Prostate gland (tissue), 2 donors: ENCODE data around the gene CCDC136. TPM values are rescaled to one million over a fixed set of nuclear protein-coding genes. Genes with fewer than 3 reads are reported as not detected.

Experiments
- DNase-seq: peaks from one replicate; pipeline ENCODE4 v3.0.0-alpha.2; 2019; ENCODE audit warnings: low spot score
- H3K27ac ChIP-seq, 2 donors: fragments of 200-600 bp; sonication (generic); 2 replicates each; pipeline ENCODE4 v1.5.1; 2017 to 2019
- H3K27me3 ChIP-seq: fragments of 200-600 bp; sonication (generic); replicated peaks from 2 replicates; pipeline ENCODE4 v1.5.1; 2019; ENCODE audit not compliant: insufficient read depth
- H3K36me3 ChIP-seq, 2 donors: fragments of 200-600 bp; sonication (generic); 1 replicate in 1 of 2; 2 replicates in 1 of 2; pipeline versions ENCODE4 v1.5.1 to v1.8.1; 2017 to 2019
- H3K4me1 ChIP-seq: fragments of 200-600 bp; sonication (generic); replicated peaks from 2 replicates; pipeline ENCODE4 v1.5.1; 2019
- H3K4me3 ChIP-seq, 2 donors: fragments of 200-600 bp; sonication (generic); 2 replicates each; pipeline ENCODE4 v1.5.1; 2017 to 2019
- H3K9me3 ChIP-seq: fragments of 200-600 bp; sonication (generic); 2 replicates; pipeline ENCODE4 v1.5.1; 2017
- POLR2A ChIP-seq: fragments of 450-650 bp; IDR thresholded peaks from one replicate; pipeline ENCODE4 v1.6.1; 2016; ENCODE audit warnings: antibody characterized with exemption, mild to moderate bottlenecking
- POLR2AphosphoS5 ChIP-seq: sonication (generic); formaldehyde crosslinking; IDR thresholded peaks from one replicate; pipeline ENCODE4 v1.6.1; 2017; ENCODE audit warnings: antibody characterized with exemption
- WGBS: methylation state at CpG from one replicate; pipeline ENCODE4 v1.1.5; 2018; 5-methylcytosine and 5-hydroxymethylcytosine counted together
- intact Hi-C: fragments of 100-400 bp; cut with DNase I; formaldehyde crosslinking; loops from one replicate; pipeline ENCODE4 v1.14.2; 2022
- total RNA-seq, 2 donors: library from RNA; depleted of rRNA; stranded (reverse); fragments of >200 nt; gene quantifications; one replicate each; pipeline ENCODE4 v1.1.0, GENCODE V29; 2016
- TF ChIP-seq, protein P1 (sequence below), 4 experiments: fragments of 200-600 bp in 2 of 4; fragments of 450-650 bp in 2 of 4; sonication (generic) in 2 of 4; IDR thresholded peaks; 1 replicate in 3 of 4; 2 replicates in 1 of 4; pipeline ENCODE4 v1.5.1; 2016 to 2019; ENCODE audit warnings: antibody characterized with exemption in 4 of 4, mild to moderate bottlenecking in 2 of 4, moderate library complexity in 2 of 4

The CCDC136 gene
- total RNA-seq, 2 donors from 2014 or later: 11.7 to 61.2 TPM

GRCh38 chr7:128770233-128770632 lies 21.5 kb upstream of the CCDC136 start:
- 57% methylated on average over 2 of the region's 2 CpGs for WGBS

GRCh38 chr7:128773604-128774003 lies 18.2 kb upstream of the CCDC136 start:
- TF ChIP-seq POLR2A (no peak), POLR2AphosphoS5 (no peak)
- TF ChIP-seq, protein P1, sequence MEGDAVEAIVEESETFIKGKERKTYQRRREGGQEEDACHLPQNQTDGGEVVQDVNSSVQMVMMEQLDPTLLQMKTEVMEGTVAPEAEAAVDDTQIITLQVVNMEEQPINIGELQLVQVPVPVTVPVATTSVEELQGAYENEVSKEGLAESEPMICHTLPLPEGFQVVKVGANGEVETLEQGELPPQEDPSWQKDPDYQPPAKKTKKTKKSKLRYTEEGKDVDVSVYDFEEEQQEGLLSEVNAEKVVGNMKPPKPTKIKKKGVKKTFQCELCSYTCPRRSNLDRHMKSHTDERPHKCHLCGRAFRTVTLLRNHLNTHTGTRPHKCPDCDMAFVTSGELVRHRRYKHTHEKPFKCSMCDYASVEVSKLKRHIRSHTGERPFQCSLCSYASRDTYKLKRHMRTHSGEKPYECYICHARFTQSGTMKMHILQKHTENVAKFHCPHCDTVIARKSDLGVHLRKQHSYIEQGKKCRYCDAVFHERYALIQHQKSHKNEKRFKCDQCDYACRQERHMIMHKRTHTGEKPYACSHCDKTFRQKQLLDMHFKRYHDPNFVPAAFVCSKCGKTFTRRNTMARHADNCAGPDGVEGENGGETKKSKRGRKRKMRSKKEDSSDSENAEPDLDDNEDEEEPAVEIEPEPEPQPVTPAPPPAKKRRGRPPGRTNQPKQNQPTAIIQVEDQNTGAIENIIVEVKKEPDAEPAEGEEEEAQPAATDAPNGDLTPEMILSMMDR (IDR thresholded peaks at IDR 0.05): no peak
- intact Hi-C loops: no loop called here
- 98% methylated on average over 12 of the region's 12 CpGs for WGBS

More at GRCh38 chr7:128770233-128770632, 21.5 kb upstream of the CCDC136 start:
- intact Hi-C loops: no loop called here
- Histone ChIP-seq H3K9me3 (no peaks in the 10 kb centered on the region), H3K27me3 (no peaks in the 10 kb centered on the region), H3K4me1 (peaks cover 3% of the 10 kb centered on the region), H3K27ac (no peak overlapping the region), H3K36me3 (no peaks in the 10 kb centered on the region), H3K4me3 (no peak overlapping the region)
- DNase-seq: no peak
- no peak for TF ChIP-seq POLR2A

GRCh38 chr7:128774029-128774689 lies 17.6 kb upstream of the CCDC136 start:
- intact Hi-C loops: no loop called here
- H3K36me3 ChIP-seq: no peaks in the 10 kb centered on the region
- H3K4me3 ChIP-seq: no peak overlapping the region
- no peaks in the 10 kb centered on the region for H3K9me3 ChIP-seq
- H3K27ac ChIP-seq: no peak overlapping the region
- no peaks in the 10 kb centered on the region for H3K27me3 ChIP-seq
- DNase-seq: no peak
- peaks cover 3% of the 10 kb centered on the region for H3K4me1 ChIP-seq
- TF ChIP-seq POLR2A (no peak), POLR2AphosphoS5 (no peak)
- TF ChIP-seq, protein P1 (IDR thresholded peaks at IDR 0.05): no peak
- WGBS: 88% methylated on average over 13 of the region's 13 CpGs

More at GRCh38 chr7:128773604-128774003, 18.2 kb upstream of the CCDC136 start:
- Histone ChIP-seq H3K27me3 (no peaks in the 10 kb centered on the region), H3K4me3 (no peak overlapping the region), H3K9me3 (no peaks in the 10 kb centered on the region), H3K36me3 (no peaks in the 10 kb centered on the region), H3K4me1 (peaks cover 3% of the 10 kb centered on the region), H3K27ac (no peak overlapping the region)
- no peak for DNase-seq

DNA sequence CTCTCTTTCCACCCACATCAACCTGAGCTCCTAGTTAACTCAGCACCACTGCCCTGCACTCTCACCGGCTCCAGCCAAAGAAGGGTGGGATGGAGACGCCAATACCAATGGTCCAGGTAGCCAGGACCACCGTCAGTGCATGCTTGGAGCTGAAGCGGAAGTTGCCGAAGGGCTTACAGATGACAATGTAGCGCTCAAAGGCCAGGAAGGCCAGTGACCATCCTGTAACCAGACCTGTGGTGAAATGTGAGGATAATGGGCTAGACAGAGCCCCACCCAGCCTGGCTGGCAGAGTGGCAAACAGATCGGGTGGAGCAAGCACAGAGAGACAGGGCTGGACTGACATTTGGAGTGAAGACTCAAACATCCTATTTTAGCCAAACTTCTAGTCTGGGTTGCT lies 16.8 kb upstream of the CCDC136 start:
- TF ChIP-seq POLR2A: no peak
- TF ChIP-seq POLR2AphosphoS5: no peak
- TF ChIP-seq, protein P1 (IDR thresholded peaks at IDR 0.05): no peak
- Histone ChIP-seq H3K9me3 (no peaks in the 10 kb centered on the region), H3K27me3 (no peaks in the 10 kb centered on the region), H3K36me3 (no peaks in the 10 kb centered on the region), H3K27ac (no peak overlapping the region), H3K4me1 (peaks cover 3% of the 10 kb centered on the region), H3K4me3 (no peak overlapping the region)
- no peak for DNase-seq
- WGBS: 93% methylated on average over 7 of the region's 7 CpGs
- intact Hi-C loops: no loop called here

DNA sequence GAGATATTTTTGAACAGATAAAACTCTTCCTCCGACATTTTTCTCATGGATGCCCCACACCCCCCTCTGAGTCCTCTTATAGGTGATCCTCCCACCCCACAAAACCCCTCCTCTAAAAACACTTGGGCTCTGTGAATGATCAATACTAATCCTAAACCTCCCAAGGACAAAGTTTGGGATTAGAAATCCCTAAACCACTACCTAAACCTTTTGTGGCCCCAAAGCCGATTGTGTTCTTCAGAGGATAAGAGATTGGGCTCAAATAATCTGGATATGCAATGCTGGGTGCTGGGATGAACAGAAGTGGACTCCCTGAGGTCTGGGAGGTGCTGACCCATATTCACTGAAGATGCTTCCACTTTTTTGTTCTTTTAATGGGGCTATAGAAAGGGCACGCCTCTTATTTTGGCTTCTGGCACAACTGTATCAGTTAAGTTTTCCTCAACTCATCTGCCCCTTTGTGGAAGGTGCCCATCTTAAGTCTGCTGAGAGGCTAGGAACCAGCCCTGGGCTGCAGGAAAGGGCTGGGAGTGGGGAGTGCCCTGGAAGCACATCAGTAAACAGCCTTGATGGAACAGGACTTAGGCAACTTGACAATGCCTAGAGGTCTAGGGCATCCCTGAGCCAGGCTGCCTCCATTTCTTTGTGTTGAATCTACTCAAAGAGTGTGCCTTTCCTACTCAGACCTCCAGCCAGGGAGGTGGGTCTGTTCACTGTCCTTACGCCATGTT lies 15.9 kb upstream of the CCDC136 start, which contains the start of gene OPN1SW:
Gene OPN1SW (minus strand): TSS at position 51 of the 731 bp plus-strand sequence. CDS start 13 bp downstream, at position 38.
- no peak within 1 kb of the TSS for H3K27ac ChIP-seq
- peaks cover 3% of the 10 kb centered on the region for H3K4me1 ChIP-seq
- WGBS: 96% methylated on average over 4 of the region's 4 CpGs
- no peaks in the 10 kb centered on the region for H3K36me3 ChIP-seq
- no peaks in the 10 kb centered on the region for H3K27me3 ChIP-seq
- TF ChIP-seq, protein P1 (IDR thresholded peaks at IDR 0.05): no peak
- TF ChIP-seq POLR2A: no peak
- TF ChIP-seq POLR2AphosphoS5: no peak
- no peaks in the 10 kb centered on the region for H3K9me3 ChIP-seq
- no peak for DNase-seq
- no peak within 1 kb of the TSS for H3K4me3 ChIP-seq
- intact Hi-C loops: no loop called here
